Ascending aorta (tissue), 2 donors: ENCODE data around the gene MYH14. TPM values are rescaled to one million over a fixed set of nuclear protein-coding genes. Genes with fewer than 3 reads are reported as not detected.

Source experiments
- DNase-seq, 2 donors: peaks; one replicate each; pipeline ENCODE4 v3.0.0-alpha.2; 2019; ENCODE audit warnings: low spot score in 2 of 2
- H3K27ac ChIP-seq, 2 donors: fragments of 200-600 bp; sonication (generic); one replicate each; pipeline ENCODE4 v1.5.1; 2016 to 2017; ENCODE audit warnings: mild to moderate bottlenecking in 1 of 2
- H3K27me3 ChIP-seq: fragments of 200-600 bp; sonication (generic); one replicate; pipeline ENCODE4 v1.5.1; 2017
- H3K36me3 ChIP-seq, 2 donors: fragments of 200-600 bp; sonication (generic); one replicate each; pipeline ENCODE4 v1.5.1; 2016
- H3K4me1 ChIP-seq, 2 donors: fragments of 200-600 bp; sonication (generic); one replicate each; pipeline ENCODE4 v1.5.1; 2016 to 2017; ENCODE audit warnings: mild to moderate bottlenecking in 1 of 2
- H3K4me3 ChIP-seq, 2 donors: fragments of 200-600 bp; sonication (generic); one replicate each; pipeline ENCODE4 v1.5.1; 2016 to 2017; ENCODE audit warnings: mild to moderate bottlenecking in 1 of 2
- H3K9me3 ChIP-seq, 2 donors: fragments of 200-600 bp; sonication (generic); one replicate each; pipeline ENCODE4 v1.5.1; 2016
- CTCF ChIP-seq, 3 experiments: fragments of 200-600 bp in 2 of 3; fragments of 450-650 bp in 1 of 3; sonication (generic) in 2 of 3; IDR thresholded peaks; one replicate each; pipeline ENCODE4 v1.5.1; 2016 to 2019; ENCODE audit warnings: antibody characterized with exemption in 3 of 3, mild to moderate bottlenecking in 1 of 3, moderate library complexity in 1 of 3
- intact Hi-C: fragments of 100-400 bp; cut with DNase I; formaldehyde crosslinking; loops from one replicate; pipeline ENCODE4 v1.15.1; 2023
- total RNA-seq: library from RNA; depleted of rRNA; stranded (reverse); fragments of >200 nt; gene quantifications from one replicate; pipeline ENCODE4 v1.1.0, GENCODE V29; 2016

MYH14 gene
- total RNA-seq, 1 donor from 2014 or later: 8.6 TPM

GRCh38 chr19:50314724-50315708 lies 111.6 kb downstream of the MYH14 start:
- no peak for DNase-seq
- intact Hi-C loops: no loop called here
- H3K9me3 ChIP-seq: no peaks in the 10 kb centered on the region
- H3K4me1 ChIP-seq: no peaks in the 10 kb centered on the region
- peaks cover 12% of the 10 kb centered on the region for H3K27me3 ChIP-seq
- no peak for TF ChIP-seq CTCF (IDR thresholded peaks at IDR 0.05)
- H3K27ac ChIP-seq: no peak overlapping the region
- no peak overlapping the region for H3K4me3 ChIP-seq
- no peaks in the 10 kb centered on the region for H3K36me3 ChIP-seq

- H3K27me3 ChIP-seq: peaks cover 12% of the 10 kb centered on the region
- intact Hi-C loops: no loop called here
- no peaks in the 10 kb centered on the region for H3K4me1 ChIP-seq
- no peak overlapping the region for H3K27ac ChIP-seq
- no peak overlapping the region for H3K4me3 ChIP-seq
- no peak for DNase-seq
- TF ChIP-seq CTCF (IDR thresholded peaks at IDR 0.05): no peak
- no peaks in the 10 kb centered on the region for H3K9me3 ChIP-seq
- no peaks in the 10 kb centered on the region for H3K36me3 ChIP-seq
Observed at GRCh38 chr19:50315773-50316448, 112.5 kb downstream of the MYH14 start.

- DNase-seq: no peak
- Histone ChIP-seq H3K9me3 (no peaks in the 10 kb centered on the region), H3K27me3 (peaks cover 12% of the 10 kb centered on the region), H3K4me3 (no peak overlapping the region), H3K36me3 (no peaks in the 10 kb centered on the region), H3K4me1 (no peaks in the 10 kb centered on the region), H3K27ac (no peak overlapping the region)
- intact Hi-C loops: no loop called here
- TF ChIP-seq CTCF (IDR thresholded peaks at IDR 0.05): no peak
Observed at GRCh38 chr19:50317115-50317514, 113.7 kb downstream of the MYH14 start.

GRCh38 chr19:50318438-50318837 lies 115.0 kb downstream of the MYH14 start:
- Histone ChIP-seq H3K27me3 (peaks cover 4% of the 10 kb centered on the region), H3K36me3 (no peaks in the 10 kb centered on the region), H3K9me3 (no peaks in the 10 kb centered on the region), H3K27ac (no peak overlapping the region), H3K4me1 (no peaks in the 10 kb centered on the region), H3K4me3 (no peak overlapping the region)
- intact Hi-C loops: no loop called here
- DNase-seq: no peak
- no peak for TF ChIP-seq CTCF (IDR thresholded peaks at IDR 0.05)

GRCh38 chr19:50319156-50319555 lies 115.7 kb downstream of the MYH14 start:
- no peaks in the 10 kb centered on the region for H3K36me3 ChIP-seq
- no peak for TF ChIP-seq CTCF (IDR thresholded peaks at IDR 0.05)
- intact Hi-C loops: no loop called here
- H3K4me3 ChIP-seq: no peak overlapping the region
- H3K27me3 ChIP-seq: peaks cover 4% of the 10 kb centered on the region
- H3K9me3 ChIP-seq: no peaks in the 10 kb centered on the region
- H3K27ac ChIP-seq: no peak overlapping the region
- no peak for DNase-seq
- no peaks in the 10 kb centered on the region for H3K4me1 ChIP-seq
